ENCODE data around the gene CRY2.

GRCh38 chr11:45834298-45834756, 12.9 kb upstream of the CRY2 start:
- TF ChIP-seq CTCF (IDR thresholded peaks at IDR 0.05) (no peak), POLR2A (IDR thresholded peaks at IDR 0.05) (no peak)
